LNCaP clone FGC (cell line): ENCODE results near the gene EPHB2.
"Not testable (repeated sequence)": the region's sequence is repeated elsewhere in the genome, so short reads cannot be mapped to it uniquely, and the experiment has no call there.

ENCODE experiments used
- DNase-seq: peaks from one replicate; pipeline ENCODE4 v3.0.0-alpha.2; 2011; ENCODE audit warnings: low read depth
- H3K4me3 ChIP-seq: 2 replicates; pipeline ENCODE4 v1.5.1; 2011; ENCODE audit warnings: mild to moderate bottlenecking, low read depth, low read length, control low read depth
- TF ChIP-seq, protein P1 (sequence below): IDR thresholded peaks from 2 replicates; pipeline ENCODE4 v1.5.1; 2012; ENCODE audit warnings: mild to moderate bottlenecking; ENCODE audit not compliant: control insufficient read depth, insufficient read depth; ENCODE audit errors: extremely low read depth

The EPHB2 gene

DNA sequence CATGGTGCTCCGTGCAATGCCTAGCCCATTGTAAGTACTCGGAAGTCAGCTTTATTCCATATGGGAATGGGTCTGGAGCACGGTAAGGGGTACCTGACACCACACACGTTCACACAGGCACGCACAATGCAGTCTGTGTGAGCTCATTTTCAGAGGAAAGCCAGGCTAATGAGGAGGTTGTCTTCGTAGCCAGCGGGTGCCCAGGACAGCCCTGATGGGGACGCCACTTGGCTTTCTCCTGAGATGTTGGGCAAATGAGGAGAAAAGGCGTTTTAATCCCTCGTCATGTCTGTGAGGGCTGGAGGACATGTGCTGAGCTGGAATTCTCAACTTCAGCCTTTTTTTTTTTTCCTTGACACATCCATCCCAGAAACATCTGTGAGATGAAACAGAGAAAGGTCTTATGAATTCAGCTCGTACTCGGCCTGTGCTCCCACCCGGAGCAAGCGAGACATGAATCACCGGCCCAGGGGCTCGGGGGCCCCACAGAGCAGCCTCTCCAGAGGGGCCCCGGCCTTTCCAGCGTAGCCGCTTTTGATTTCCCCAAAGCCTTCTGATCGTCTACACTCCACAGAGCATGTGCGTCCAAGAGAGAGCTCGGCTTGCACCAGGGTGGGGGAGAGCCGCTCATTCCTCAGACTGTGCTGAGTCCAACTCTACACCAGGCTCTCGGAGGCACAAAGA, 125.1 kb downstream of the EPHB2 start:
- TF ChIP-seq, protein P1, sequence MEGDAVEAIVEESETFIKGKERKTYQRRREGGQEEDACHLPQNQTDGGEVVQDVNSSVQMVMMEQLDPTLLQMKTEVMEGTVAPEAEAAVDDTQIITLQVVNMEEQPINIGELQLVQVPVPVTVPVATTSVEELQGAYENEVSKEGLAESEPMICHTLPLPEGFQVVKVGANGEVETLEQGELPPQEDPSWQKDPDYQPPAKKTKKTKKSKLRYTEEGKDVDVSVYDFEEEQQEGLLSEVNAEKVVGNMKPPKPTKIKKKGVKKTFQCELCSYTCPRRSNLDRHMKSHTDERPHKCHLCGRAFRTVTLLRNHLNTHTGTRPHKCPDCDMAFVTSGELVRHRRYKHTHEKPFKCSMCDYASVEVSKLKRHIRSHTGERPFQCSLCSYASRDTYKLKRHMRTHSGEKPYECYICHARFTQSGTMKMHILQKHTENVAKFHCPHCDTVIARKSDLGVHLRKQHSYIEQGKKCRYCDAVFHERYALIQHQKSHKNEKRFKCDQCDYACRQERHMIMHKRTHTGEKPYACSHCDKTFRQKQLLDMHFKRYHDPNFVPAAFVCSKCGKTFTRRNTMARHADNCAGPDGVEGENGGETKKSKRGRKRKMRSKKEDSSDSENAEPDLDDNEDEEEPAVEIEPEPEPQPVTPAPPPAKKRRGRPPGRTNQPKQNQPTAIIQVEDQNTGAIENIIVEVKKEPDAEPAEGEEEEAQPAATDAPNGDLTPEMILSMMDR = no peak

DNA sequence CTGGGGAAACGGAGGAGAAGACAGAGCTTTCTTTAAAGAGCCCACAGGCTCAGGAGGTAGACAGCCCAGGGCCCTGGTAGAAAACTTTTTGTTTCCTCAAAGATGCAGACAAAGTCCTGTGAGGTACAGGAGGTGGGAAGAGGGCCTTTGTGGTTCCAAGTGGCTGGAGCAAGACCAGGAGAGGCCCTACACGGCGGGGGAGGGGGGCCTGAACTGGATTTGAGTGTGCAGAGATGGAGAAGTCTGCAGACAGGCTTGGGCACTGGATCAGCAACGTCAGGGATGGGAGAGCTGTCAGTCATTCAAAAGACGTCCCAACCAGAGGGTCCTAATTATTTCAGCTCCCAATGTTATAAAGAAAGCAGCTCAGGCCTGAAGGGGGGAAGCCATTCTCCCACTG, 126.2 kb downstream of the EPHB2 start:
- TF ChIP-seq, protein P1 = no peak
- DNase-seq = no peak
- H3K4me3 ChIP-seq = no peak overlapping the region

More for the DNA sequence above, 125.1 kb downstream of the EPHB2 start:
- no peak overlapping the region for H3K4me3 ChIP-seq
- no peak for DNase-seq

DNA sequence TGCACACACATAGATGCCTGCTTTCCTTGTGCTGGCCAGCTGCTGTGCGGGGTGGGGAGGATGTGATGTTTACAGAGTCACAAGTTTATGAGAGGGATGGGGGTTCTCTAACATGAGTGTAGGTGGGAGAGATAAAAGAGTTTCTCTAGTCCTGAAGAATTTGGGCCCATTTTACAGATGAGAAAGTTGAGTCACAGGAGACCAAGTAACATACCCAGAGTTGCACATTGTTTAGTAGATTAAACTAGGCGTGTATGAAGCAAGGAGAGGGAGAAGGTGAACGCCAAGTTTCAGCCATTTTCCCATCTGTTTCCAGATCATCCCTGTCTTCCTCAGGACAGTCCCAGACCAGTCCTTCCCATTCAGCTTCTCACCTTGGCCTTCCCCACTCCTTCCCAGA, 126.7 kb downstream of the EPHB2 start:
- TF ChIP-seq, protein P1 = no peak

DNA sequence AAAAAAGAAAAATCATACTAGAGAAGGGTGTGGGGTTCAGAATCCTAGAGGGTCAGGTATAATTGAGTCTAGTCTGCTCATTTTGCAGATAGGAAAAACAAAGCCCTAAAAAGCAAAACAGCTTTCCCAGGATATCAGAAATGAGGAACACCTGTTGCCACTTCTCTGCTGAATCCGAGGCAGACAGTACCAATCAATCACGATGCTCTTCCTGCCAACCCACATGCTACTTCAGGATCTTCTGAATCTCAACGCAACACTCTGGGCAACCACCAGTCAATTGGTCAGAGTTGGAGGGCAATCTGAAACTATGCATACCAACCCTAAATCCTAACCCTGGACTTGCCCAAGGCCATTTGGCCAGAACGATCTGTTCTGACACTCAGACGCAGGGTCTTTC, 128.3 kb downstream of the EPHB2 start:
- TF ChIP-seq, protein P1 = no peak
- no peak for DNase-seq
- no peak overlapping the region for H3K4me3 ChIP-seq

More for the DNA sequence above, 126.7 kb downstream of the EPHB2 start:
- H3K4me3 ChIP-seq = no peak overlapping the region
- DNase-seq = no peak

- DNase-seq = no peak
- TF ChIP-seq, protein P1 = no peak
- no peak overlapping the region for H3K4me3 ChIP-seq
Measured at GRCh38 chr1:22839806-22840205, 129.2 kb downstream of the EPHB2 start.

- DNase-seq = no peak
- H3K4me3 ChIP-seq = no peak overlapping the region
- TF ChIP-seq, protein P1 = no peak
Measured at GRCh38 chr1:22841142-22841541, 130.5 kb downstream of the EPHB2 start.

DNA sequence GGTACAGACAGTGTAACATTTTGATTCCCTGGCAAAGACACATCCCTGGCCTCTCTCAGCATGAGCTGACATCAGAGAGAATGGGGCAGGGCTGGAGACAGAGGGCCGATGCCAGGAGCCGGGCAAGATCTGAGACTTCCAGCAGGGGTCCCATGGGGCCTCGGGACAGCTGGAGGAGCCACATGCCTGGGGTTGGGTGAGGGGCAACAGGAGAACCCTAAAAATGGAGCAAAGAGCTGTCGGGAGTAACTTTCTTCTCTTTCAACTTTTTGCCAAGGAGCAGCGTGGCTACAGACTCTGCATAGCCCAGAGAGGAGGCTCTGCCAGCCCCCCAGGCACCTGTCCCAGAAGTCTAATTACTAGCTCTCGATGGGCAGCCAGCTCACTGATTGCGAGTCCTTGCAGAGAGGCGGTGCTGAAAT, 131.2 kb downstream of the EPHB2 start:
- no peak for DNase-seq
- TF ChIP-seq, protein P1 = no peak
- no peak overlapping the region for H3K4me3 ChIP-seq

DNA sequence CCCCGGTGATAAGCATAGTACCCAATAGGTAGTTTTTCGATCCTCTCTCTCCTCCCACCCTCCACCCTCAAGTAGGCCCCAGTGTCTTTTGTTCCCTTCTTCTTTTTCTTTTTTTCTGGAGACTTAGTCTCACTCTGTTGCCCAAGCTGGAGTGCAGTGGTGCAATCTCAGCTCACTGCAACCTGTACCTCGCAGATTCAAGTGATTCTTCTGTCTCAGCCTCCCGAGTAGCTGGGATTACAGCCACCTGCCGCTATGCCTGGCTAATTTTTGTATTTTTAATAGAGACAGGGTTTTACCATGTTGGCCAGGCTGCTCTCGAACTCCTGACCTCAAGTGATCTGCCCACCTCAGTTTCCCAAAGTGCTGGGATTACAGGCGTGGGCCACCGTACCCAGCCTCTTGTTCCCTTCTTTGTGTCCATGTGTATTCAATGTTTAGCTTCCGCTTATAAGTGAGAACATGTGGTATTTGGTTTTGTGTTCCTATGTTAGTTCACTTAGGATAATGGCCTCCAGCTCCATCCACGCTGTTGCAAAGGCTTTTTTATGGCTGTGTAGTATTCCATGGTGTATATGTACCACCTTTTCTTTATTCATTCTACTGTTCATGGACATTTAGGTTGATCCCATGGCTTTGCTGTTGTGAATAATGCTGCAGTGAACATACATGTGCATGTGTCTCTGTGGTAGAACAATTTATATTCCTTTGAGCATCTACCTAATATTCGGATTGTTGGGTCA, 133.0 kb downstream of the EPHB2 start:
- not testable (repeated sequence) for DNase-seq, H3K4me3 ChIP-seq
